GM20431 (cell line): ENCODE measurements around the gene RSPO1.

Experiments used
- in situ Hi-C: fragments of 300-500 bp; cut with MseI, MboI; formaldehyde crosslinking; loops from one replicate; pipeline ENCODE4 v1.15.0; 2020; ENCODE audit warnings: low sequenced_read_pairs; ENCODE audit not compliant: unreplicated experiment

The RSPO1 gene

DNA sequence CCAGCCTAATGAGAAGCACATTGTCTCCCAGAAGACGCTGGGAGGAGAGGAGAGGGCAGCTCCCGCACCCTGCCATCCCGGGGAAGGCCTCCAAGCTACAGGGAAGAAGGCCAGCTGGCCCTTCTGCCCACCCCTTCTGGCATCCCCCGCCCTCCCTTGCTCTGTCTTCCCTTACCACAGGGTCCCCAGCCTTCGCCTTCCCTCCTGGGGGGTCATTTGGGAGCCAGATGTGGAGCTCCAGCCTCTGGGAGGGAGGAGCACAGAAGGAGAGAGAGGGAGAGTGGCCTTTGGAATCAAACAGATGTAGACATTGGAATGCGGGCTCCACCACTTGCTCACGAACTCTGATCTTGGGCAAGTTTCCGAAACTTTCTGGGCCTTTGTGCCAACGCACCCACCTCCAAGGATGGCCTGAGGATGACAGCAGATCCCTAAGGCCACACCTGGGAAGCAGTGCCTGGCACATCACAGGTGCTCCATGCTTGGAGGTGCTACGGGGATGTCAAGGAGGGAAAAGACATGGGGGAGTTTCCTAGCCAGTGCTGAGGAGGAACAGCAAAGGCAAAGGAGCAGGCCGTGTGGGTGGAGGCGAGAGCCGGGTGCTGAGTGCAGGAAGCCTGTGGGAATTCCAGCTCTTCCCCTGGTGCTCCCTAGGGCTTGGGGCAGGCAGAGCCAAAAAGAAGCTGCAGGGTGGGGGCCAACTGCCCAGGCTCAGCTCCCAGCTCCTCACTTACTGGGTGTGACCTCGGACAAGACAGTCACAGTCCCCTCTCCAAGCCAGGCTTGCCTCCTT is 23.1 kb upstream of the RSPO1 start:
- in situ Hi-C loops: no loop called here

GRCh38 chr1:37656881-37657280 is 22.2 kb upstream of the RSPO1 start:
- in situ Hi-C loops: no loop called here

DNA sequence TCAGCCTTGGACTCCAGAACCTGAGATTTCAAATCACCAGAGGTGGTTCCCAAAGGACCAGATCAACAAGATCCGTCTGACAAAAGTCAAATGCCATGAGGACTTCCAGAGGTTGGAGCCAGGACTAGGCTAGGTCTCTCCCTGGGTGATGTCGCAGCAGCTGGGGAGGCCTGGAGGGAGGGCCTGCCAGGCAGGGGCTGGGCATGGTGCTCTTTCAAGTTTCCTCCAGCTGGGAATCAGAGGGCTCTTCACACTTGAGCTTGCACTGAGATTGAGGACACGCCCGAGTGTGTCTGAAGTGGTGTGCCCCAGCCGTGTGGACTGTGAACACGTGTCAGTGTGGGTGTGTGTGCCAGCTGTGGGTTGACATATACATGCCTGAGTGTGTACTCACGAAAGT is 21.3 kb upstream of the RSPO1 start:
- in situ Hi-C loops: no loop called here

DNA sequence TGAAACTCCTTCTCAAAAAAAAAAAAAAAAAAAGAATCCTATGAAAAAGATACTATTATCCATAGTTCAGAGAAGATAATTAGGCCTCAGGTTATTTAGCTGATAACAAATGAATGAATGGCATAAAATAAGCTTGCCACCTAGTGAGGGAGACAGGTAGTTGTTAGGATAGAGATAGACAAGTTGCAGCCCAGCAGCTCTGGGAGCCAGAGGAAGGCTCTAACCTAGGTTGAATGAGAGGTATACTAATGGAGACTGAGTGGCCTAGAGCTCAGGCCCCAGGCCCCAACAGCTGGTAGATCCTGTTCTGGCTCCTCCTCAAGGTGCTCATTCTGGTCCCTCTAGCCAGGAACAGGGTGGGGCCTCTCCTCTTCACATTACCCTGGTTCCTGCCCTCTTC is 20.6 kb upstream of the RSPO1 start:
- in situ Hi-C loops: no loop called here

GRCh38 chr1:37653906-37654305 is 19.2 kb upstream of the RSPO1 start:
- in situ Hi-C loops: no loop called here

GRCh38 chr1:37652976-37653375 is 18.3 kb upstream of the RSPO1 start:
- in situ Hi-C loops: no loop called here

- in situ Hi-C loops: no loop called here
These were observed 17.1 kb upstream of the RSPO1 start for GRCh38 chr1:37651803-37652202.

- in situ Hi-C loops: no loop called here
These were observed 16.0 kb upstream of the RSPO1 start for GRCh38 chr1:37650721-37651120.

DNA sequence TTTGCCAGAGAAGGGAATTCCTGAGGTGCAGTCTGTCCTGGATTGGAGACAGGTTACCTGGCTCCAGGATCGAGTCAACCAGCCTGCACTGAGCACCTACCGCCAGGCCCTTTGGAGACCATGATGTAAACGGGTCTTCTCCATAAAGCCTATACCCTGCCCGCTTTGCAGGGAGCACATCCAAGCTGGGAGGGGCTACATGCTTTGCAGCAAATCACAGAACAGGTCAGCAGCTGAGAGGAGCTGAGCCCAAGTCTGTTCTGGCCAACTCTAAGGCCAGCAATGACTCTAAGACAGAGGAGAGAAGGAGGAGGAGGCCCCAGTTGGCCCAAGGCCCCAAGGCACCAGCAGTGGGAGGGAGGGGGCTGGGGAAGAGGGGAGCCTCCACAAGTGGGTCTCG is 15.5 kb upstream of the RSPO1 start:
- in situ Hi-C loops: no loop called here

DNA sequence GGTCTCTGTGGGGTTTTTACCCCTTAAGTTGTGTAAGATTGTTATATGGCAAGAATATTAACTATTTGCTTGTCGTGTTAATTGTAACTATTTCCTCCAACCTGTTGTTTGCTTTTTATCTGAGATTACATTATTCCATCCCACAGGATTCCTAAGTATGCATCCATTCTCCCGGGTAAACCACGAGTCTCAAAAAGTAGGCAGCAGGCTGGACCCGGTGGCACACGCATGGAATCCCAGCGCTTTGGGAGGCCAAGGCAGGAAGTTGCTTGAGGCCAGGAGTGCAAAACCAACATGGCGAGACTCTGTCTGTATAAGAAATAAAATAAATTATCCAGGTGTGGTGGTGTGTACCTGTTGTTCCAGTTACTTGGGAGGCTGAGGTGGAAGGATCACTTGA is 12.6 kb upstream of the RSPO1 start:
- in situ Hi-C loops: no loop called here

DNA sequence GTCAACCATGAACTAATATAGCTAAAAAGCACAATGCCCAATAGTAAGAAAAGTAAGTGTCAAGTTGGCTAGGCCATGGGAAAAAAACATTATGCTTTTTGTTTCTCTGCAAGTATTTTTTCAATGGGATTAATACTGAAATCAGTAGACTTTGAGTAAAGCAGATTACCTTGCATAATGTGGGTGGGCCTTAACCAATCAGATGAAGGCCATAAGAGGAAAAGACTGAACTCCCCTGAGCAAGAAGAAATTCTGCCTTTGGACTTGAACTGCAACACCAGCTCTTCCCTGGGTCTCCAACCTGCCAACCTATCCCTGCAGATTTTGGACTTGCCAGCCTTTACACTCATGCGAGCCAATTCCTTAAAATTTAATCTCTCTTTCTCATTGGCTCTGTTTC is 6.4 kb upstream of the RSPO1 start:
- in situ Hi-C loops: no loop called here

- in situ Hi-C loops: no loop called here
These were observed 1.7 kb upstream of the RSPO1 start for GRCh38 chr1:37636435-37636834.

DNA sequence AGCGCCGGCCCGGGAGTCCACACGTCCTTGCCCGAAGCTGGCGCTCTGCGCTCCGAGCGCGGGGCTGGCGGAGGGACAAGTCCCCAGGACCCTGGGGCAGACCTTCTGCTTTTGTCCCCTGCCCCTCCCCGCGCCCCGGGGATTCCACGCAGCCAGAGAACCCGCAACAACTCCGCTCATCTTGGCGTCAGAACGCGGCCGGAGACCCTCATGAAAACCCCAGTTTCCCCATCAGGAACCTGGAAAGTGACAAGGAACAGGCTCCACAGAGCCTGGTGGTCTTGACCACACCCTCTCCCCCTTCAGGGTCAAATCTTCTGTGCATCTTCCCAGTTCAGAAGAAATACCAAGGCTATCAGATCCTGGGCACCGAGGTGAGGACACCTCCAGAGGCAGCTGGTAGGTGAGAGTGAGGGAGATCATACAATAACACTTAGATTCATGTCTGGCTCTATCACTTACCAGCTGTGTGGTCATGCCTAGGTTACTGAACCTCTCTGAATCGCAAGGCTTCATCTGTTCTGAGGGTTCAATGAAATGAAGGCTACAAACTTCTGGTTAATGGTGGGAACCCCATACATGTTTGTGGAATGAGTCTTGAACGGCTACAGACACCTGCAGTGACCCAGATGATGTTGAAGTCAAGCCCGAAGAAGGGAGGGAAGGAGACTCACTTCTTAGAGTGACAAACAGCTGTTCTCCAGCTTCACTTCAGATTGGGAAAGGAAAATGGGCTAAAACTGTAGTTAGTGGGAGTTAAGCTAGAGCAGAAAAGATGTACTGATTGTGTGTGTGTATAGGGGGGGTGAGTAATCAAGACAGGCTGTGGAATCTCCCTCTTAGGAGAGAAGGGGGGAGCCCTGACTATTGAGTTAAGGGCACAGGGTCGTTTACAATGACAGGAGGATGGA is 555 bp upstream of the RSPO1 start:
- in situ Hi-C loops: no loop called here

DNA sequence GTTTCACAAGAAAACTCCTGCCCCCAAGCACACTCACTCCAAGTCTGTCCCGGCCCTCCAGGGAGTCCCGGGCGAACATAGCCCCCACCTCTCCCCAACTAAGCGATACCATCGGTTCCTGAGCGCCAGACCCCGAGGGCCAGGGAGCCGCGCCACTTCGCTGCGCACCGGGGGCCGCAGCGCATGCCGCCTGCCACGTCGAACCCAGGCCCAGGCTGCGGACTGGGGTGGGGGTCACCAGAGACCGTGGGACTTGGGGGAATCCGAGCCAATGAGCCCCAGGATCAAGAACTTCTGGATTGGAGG is 801 bp downstream of the RSPO1 start:
- in situ Hi-C loops: no loop called here

GRCh38 chr1:37633040-37633937 is 1.4 kb downstream of the RSPO1 start:
- in situ Hi-C loops: no loop called here

DNA sequence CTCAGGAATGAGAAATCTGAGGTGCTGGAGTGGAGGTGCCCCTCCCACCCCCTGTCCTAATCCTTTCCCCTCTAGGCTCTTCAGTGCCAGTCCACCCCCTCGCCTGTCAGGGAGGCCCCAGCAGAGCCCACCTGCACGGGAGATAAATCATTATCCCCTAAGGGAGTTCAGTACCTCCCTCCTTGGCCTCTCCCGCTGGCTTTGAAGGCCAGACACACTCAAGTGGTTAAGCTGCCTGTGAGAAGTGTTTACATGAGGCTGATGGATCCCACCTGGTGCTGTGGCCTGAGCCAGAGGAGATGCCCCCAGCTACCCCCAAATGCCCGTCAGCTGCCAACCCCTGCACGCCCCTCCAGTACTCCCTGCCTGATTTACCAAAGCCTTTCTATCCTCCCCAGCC is 3.7 kb downstream of the RSPO1 start:
- in situ Hi-C loops: no loop called here

DNA sequence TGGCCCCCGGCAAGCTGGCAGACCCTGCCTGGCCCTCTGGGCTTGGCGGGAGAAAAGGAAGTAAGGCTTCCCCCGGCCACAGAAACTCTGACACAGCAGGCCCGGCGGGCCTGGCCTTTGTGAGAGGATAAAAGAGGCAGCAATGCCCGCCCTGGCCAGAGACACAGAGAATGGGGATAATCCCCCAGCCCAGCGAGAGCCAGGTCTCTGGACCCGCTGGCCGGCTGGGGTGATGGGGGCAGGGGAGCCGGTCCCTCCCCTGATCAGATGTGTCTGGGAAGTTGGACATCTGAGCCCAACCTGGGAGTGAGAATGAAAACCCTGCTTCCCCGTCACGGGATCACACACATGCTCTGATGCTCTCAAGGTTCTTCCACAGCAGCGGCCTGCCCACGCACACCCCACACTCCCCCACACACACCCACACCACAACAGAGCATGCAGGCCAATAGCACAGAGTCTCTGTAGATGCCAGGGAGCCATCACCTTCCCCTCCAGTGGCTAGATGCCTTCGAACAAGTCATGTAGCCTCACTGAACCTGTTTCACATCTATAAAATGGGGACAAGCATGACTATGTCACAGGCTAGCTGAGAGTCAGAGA is 4.2 kb downstream of the RSPO1 start:
- in situ Hi-C loops: no loop called here

GRCh38 chr1:37629726-37630425 is 4.8 kb downstream of the RSPO1 start:
- in situ Hi-C loops: no loop called here

GRCh38 chr1:37629008-37629407 is 5.7 kb downstream of the RSPO1 start:
- in situ Hi-C loops: no loop called here
